HG03439 (cell line): Measurements from ENCODE around the gene RNF10.
A peak's percentile ranks its signal among the peaks of the same experiment; 100 is the strongest.
"Not testable (repeated sequence)": the region's sequence is repeated elsewhere in the genome, so short reads cannot be mapped to it uniquely, and the experiment has no call there.

Source experiments
- ATAC-seq: cut with Tn5 transposase; IDR thresholded peaks from one replicate; pipeline ENCODE4 v1.9.1; 2021; ENCODE audit warnings: mild to moderate bottlenecking, moderate library complexity; ENCODE audit not compliant: unreplicated experiment

Gene RNF10

GRCh38 chr12:120534203-120534702 lies at the start of gene RNF10:
TSS of gene RNF10 (plus strand) at chr12:120534356. CDS start at chr12:120534812, 456 bp downstream.
- ATAC-seq = peak; percentile 52

GRCh38 chr12:120485961-120486881 lies 47.9 kb upstream of the RNF10 start:
- no peak for ATAC-seq

GRCh38 chr12:120487552-120487951 lies 46.6 kb upstream of the RNF10 start:
- not testable (repeated sequence) for ATAC-seq

- ATAC-seq = no peak
Observed at GRCh38 chr12:120488057-120488640, 46.0 kb upstream of the RNF10 start.

DNA sequence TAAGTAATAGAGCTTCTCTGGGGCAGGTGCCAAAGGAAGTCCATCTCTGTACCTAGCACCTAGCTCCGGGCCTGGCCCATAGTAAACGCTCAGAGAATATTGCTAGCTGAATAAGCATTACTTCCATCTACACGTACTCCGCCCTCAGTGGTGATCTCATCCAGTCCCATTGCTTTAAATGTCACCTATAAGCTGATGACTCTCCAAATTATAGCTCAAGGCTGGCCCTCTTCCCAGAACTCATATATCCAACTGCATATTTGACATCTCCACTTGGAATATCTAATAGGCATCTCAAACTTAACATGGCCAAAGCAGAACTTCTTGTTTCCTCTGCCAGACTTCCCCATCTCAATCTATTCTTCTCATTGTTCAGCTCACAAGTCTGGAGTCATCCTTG lies 45.1 kb upstream of the RNF10 start:
- ATAC-seq = no peak

DNA sequence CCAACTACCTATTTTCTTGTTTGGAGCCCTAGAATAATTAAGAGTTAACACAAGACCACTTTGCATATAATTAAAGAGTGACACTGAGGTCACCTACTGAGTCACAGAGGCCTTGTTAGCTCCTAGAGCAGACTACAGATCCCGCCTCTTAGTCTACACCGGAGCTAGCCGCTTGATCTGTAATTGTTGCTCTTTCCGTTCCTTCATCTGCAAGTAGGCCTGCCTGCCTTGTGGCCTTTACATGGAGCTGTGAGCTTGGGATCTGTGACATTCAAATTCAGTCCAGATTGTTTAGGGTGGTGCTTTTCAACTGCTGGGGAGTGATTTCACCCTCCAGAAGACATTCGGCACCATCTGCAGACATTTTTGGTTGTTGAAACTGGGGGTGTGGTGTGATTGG lies 43.8 kb upstream of the RNF10 start:
- ATAC-seq = no peak

DNA sequence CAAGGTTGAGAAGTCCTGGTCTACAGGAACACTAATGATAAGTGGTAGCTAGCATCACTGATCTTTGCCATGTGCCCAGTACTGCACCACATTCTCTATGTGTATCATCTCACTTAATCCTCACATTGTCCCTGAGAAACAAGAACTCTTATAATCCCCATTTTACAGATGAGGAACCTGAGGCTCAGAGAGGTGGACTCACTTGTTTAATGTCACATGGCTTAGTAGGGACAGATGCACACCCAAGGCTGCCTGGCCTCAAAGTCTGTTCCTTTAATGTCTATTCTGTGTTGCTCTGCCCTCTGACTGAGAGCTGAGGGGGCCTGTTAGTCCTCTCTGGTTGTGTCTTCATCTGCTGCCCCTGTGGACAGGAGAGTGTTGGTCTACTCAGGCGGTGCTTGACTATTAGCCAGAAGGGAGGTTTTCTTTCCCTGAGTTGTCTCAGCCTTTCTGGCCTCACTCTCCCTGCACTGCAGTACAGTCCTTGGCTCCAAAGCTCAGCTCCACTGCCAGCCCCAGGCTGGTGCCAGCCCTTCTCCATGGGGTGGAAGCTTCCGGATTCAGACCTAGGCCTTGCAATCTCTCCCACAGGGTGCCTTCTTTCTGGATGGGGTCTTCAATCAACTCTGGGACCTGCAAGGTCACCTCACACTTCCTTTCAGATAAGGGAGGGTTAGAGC lies 43.2 kb upstream of the RNF10 start:
- ATAC-seq = no peak

DNA sequence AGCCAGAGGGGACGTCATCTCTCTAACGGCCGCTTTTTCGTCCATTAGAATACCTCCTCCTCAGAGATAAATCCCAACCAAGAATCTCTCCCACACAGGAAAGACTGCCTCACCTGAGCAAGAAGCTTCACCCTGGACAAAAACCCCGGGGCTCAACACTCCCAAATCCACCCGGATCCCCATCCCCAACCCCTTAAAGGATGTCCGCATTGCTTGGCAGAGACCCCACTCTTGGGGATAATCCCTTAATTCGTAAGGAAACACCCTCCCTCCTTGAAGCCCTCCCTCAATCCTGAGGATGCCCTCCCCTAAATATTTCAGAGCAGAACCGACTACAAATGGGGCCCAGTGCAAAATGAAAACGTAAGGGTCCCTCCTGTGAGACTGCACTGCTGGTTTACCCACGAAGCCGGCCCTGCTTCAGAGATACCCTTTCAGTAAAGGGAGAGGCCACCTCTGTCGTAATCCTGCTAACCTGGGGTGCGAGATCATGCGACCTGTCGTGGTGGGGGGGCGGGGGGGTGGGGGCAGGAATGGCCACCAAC lies 38.9 kb upstream of the RNF10 start:
- ATAC-seq = no peak

GRCh38 chr12:120495731-120496412 lies 38.3 kb upstream of the RNF10 start, which contains the start of gene DYNLL1:
TSS of gene DYNLL1 (plus strand) at chr12:120496113. CDS start at chr12:120496422, 309 bp downstream.
- ATAC-seq = peak; percentile 93

- ATAC-seq = no peak
Observed at GRCh38 chr12:120496413-120497340, 37.5 kb upstream of the RNF10 start.

- no peak for ATAC-seq
Observed at GRCh38 chr12:120497524-120498150, 36.5 kb upstream of the RNF10 start.

GRCh38 chr12:120498870-120499515 lies 35.2 kb upstream of the RNF10 start:
- ATAC-seq = no peak

- no peak for ATAC-seq
Observed at GRCh38 chr12:120500581-120500980, 33.6 kb upstream of the RNF10 start.

GRCh38 chr12:120504587-120504986 lies 29.6 kb upstream of the RNF10 start:
- no peak for ATAC-seq

- ATAC-seq = no peak
Observed at GRCh38 chr12:120508537-120508936, 25.6 kb upstream of the RNF10 start.

DNA sequence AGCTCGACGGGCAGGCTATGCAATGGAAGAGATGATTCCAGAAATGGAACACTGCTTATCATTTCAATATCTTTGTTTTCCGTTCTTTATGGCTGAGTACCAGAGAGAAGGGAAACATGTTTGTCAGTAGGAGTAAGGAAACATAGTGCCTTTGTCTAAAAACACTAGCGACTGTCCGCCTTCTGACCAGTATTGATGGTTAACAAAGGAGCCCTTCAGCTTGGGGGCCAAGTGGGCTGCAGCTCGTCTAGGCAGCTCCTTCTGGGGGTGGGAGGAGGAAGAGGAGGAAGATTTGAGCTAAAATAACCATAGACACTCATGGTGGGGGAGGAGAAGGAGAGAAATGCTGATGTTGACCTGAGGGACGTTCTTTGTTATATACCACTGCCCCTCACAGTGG lies 20.2 kb upstream of the RNF10 start:
- ATAC-seq = no peak

DNA sequence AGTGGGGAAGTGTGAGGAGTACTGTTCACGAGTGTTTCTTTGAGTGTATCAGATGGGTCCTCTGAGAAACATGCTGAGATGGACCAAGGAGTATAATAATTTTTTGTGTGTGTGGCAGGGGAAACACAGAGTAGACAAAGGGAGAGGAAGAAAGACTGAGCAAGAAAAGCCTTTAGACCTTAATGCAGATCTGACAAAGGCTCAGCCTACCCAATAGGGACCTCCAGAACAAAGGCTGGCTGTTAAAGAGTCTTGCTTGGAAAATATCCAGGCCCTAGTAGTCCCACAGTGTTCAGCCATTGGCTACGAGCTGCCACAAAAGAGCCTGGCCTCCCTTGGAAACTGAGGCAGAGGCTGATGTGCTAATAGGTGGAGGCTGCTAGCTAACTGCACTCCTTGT lies 18.7 kb upstream of the RNF10 start:
- no peak for ATAC-seq

DNA sequence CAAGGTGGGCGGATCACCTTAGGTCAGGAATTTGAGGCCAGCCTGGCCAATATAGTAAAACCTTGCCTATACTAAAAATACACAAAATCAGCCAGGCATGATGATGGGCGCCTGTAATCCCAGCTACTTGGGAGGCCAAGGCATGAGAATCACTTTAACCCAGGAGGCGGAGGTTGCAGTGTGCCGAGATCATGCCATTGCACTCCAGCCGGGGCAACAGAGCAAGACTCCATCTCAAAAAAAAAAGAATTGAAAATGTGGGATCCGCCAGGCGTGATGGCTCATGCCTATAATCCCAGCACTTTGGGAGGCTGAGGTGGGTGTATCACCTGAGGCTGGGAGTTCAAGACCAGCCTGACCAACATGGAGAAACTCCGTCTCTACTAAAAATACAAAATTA lies 14.8 kb upstream of the RNF10 start:
- ATAC-seq = not testable (repeated sequence)
